CD4-positive, alpha-beta T cell treated with Interleukin-2 at 100 ng/mL for 4 hours (primary cell): ENCODE measurements around the gene KRTAP12-3.
"Not testable (repeated sequence)": the region's sequence is repeated elsewhere in the genome, so short reads cannot be mapped to it uniquely, and the experiment has no call there.

Source experiments
- DNase-seq: peaks from one replicate; pipeline ENCODE4 v3.0.0-alpha.2; 2020; ENCODE audit warnings: low spot score

KRTAP12-3 gene

GRCh38 chr21:44627181-44627822 is 30.4 kb upstream of the KRTAP12-3 start:
- DNase-seq: not testable (repeated sequence)

GRCh38 chr21:44627831-44628233 is 29.9 kb upstream of the KRTAP12-3 start:
- DNase-seq: not testable (repeated sequence)

- DNase-seq: no peak
Observed at GRCh38 chr21:44628707-44629391, 28.9 kb upstream of the KRTAP12-3 start.

- no peak for DNase-seq
Observed at GRCh38 chr21:44630440-44630839, 27.3 kb upstream of the KRTAP12-3 start.

GRCh38 chr21:44632067-44632466 is 25.7 kb upstream of the KRTAP12-3 start:
- DNase-seq: no peak

- DNase-seq: no peak
Observed at GRCh38 chr21:44636209-44637017, 21.3 kb upstream of the KRTAP12-3 start.

- DNase-seq: no peak
Observed at GRCh38 chr21:44637018-44637850, 20.5 kb upstream of the KRTAP12-3 start, which contains the start of gene KRTAP10-10. Gene KRTAP10-10 (plus strand): TSS chr21:44637356. CDS start chr21:44637418, 62 bp downstream.

GRCh38 chr21:44637851-44638348 is 19.8 kb upstream of the KRTAP12-3 start:
- not testable (repeated sequence) for DNase-seq

- DNase-seq: not testable (repeated sequence)
Observed at GRCh38 chr21:44638506-44639330, 19.0 kb upstream of the KRTAP12-3 start.

- no peak for DNase-seq
Observed at GRCh38 chr21:44639331-44639655, 18.4 kb upstream of the KRTAP12-3 start.

- DNase-seq: no peak
Observed at GRCh38 chr21:44640761-44641160, 17.0 kb upstream of the KRTAP12-3 start.

- no peak for DNase-seq
Observed at GRCh38 chr21:44643741-44644310, 13.9 kb upstream of the KRTAP12-3 start.

GRCh38 chr21:44644878-44645277 is 12.9 kb upstream of the KRTAP12-3 start:
- no peak for DNase-seq

- DNase-seq: not testable (repeated sequence)
Observed at GRCh38 chr21:44646366-44647221, 11.1 kb upstream of the KRTAP12-3 start, which contains the start of gene KRTAP10-11. Gene KRTAP10-11 (plus strand): TSS chr21:44646414. CDS start chr21:44646459, 45 bp downstream.

- no peak for DNase-seq
Observed at GRCh38 chr21:44647222-44647552, 10.5 kb upstream of the KRTAP12-3 start.

GRCh38 chr21:44648557-44649311 is 9.0 kb upstream of the KRTAP12-3 start:
- no peak for DNase-seq

- DNase-seq: no peak
Observed at GRCh38 chr21:44649521-44650100, 8.1 kb upstream of the KRTAP12-3 start.

- no peak for DNase-seq
Observed at GRCh38 chr21:44650265-44650972, 7.3 kb upstream of the KRTAP12-3 start.
